OCI-LY7 (cell line): ENCODE measurements around the gene DTD2. TPM values are rescaled to one million over a fixed set of nuclear protein-coding genes. Genes with fewer than 3 reads are reported as not detected.

Source experiments
- BruUV-seq: library from RNA; stranded (reverse); fragments of 400-500 nt; replicated peaks from 2 replicates; lab custom pipeline; 2021; lab: Mats Ljungman, UMichigan
- CTCF ChIA-PET: fragments of 300-600 bp; sonication (Branson Sonifier 250); formaldehyde crosslinking; loops from one replicate; lab custom pipeline; 2022; ENCODE audit warnings: antibody characterized with exemption; ENCODE audit not compliant: unreplicated experiment; lab: Charles Lee
- POLR2A ChIA-PET: fragments of 300-600 bp; sonication (Branson Sonifier 250); formaldehyde crosslinking; loops from one replicate; lab custom pipeline; 2022; ENCODE audit warnings: antibody characterized with exemption; lab: Charles Lee
- DNase-seq: peaks from one replicate; pipeline ENCODE4 v3.0.0-alpha.2; 2015; ENCODE audit warnings: low spot score
- H2AFZ ChIP-seq: fragments of 200-600 bp; sonication (generic), shearing (Covaris generic); 2 replicates; pipeline ENCODE4 v1.6.1; 2014; ENCODE audit warnings: mild to moderate bottlenecking, antibody characterized with exemption, low read length, moderate library complexity
- H3K27ac ChIP-seq: fragments of 200-600 bp; sonication (generic); 2 replicates; pipeline ENCODE4 v1.5.1; 2014; ENCODE audit warnings: mixed run types, low read depth, mild to moderate bottlenecking, moderate library complexity, low read length, inconsistent platforms; ENCODE audit not compliant: poor library complexity, severe bottlenecking
- H3K36me3 ChIP-seq: fragments of 200-600 bp; sonication (generic); 2 replicates; pipeline ENCODE4 v1.6.1; 2014; ENCODE audit warnings: mild to moderate bottlenecking, antibody characterized with exemption, low read length, moderate library complexity, mixed read lengths; ENCODE audit not compliant: insufficient read depth
- H3K4me1 ChIP-seq: fragments of 200-600 bp; sonication (generic); 2 replicates; pipeline ENCODE4 v1.5.1; 2014; ENCODE audit warnings: mild to moderate bottlenecking, low read length; ENCODE audit not compliant: insufficient read depth, poor library complexity, severe bottlenecking
- H3K4me2 ChIP-seq: fragments of 200-600 bp; sonication (generic); 2 replicates; pipeline ENCODE4 v1.6.1; 2014; ENCODE audit warnings: mild to moderate bottlenecking, low read length
- H3K4me3 ChIP-seq: fragments of 200-600 bp; sonication (generic); 2 replicates; pipeline ENCODE4 v1.5.1; 2014; ENCODE audit warnings: mild to moderate bottlenecking, low read depth, low read length; ENCODE audit not compliant: poor library complexity, severe bottlenecking
- H3K79me2 ChIP-seq: fragments of 200-600 bp; sonication (generic); 2 replicates; pipeline ENCODE4 v1.6.1; 2016; ENCODE audit warnings: low read depth, mild to moderate bottlenecking, low read length, moderate library complexity, mixed read lengths; ENCODE audit not compliant: insufficient read depth
- H3K9me2 ChIP-seq: fragments of 200-600 bp; sonication (generic); 2 replicates; pipeline ENCODE4 v1.6.1; 2016; ENCODE audit warnings: mild to moderate bottlenecking, low read length, mixed read lengths; ENCODE audit not compliant: insufficient read depth
- H3K9me3 ChIP-seq: fragments of 200-600 bp; sonication (generic); 2 replicates; pipeline ENCODE4 v1.6.1; 2014; ENCODE audit warnings: mild to moderate bottlenecking, mixed run types, low read length, mixed read lengths
- H4K20me1 ChIP-seq: fragments of 200-600 bp; sonication (generic); 2 replicates; pipeline ENCODE4 v1.6.1; 2014; ENCODE audit warnings: mild to moderate bottlenecking, antibody characterized with exemption, low read length, moderate library complexity, mixed read lengths; ENCODE audit not compliant: insufficient read depth
- CTCF ChIP-seq: fragments of 200-600 bp; sonication (generic); conservative IDR thresholded peaks from 2 replicates; pipeline ENCODE4 v1.5.1; 2014; ENCODE audit warnings: mild to moderate bottlenecking, antibody characterized with exemption, low read length, moderate library complexity, mixed read lengths
- EZH2phosphoT487 ChIP-seq: fragments of 200-600 bp; sonication (generic); IDR thresholded peaks from 2 replicates; pipeline ENCODE4 v1.6.1; 2018; ENCODE audit warnings: low read depth, borderline replicate concordance, mild to moderate bottlenecking, mixed run types, antibody characterized with exemption, low read length, moderate library complexity, mixed read lengths
- intact Hi-C: fragments of 100-400 bp; cut with micrococcal nuclease; formaldehyde crosslinking; loops from one replicate; pipeline ENCODE4 v1.10.0; 2022; ENCODE audit not compliant: unreplicated experiment
- total RNA-seq, 2 experiments: library from RNA; depleted of rRNA in 1 of 2; stranded (reverse); fragments of >200 nt in 1 of 2; shearing (Covaris generic) in 1 of 2; gene quantifications; 2 replicates each; pipeline ENCODE4 v1.2.3, GENCODE V29; 2014 to 2022

The DTD2 gene
- total RNA-seq, 2 experiments from 2014 or later, result 29.2 to 48.9 TPM

- DNase-seq, result no peak
- H3K36me3 ChIP-seq, result no peaks in the 10 kb centered on the region
- no peak overlapping the region for H3K27ac ChIP-seq
- POLR2A ChIA-PET, result interaction anchor here (0.5 to 1.3 kb wide), 5 partner anchors 7 to 114 kb away, joined by 3 to 4 read pairs (median 3); partner anchors contain the start of genes DTD2 and HEATR5A
- H3K9me3 ChIP-seq, result no peaks in the 10 kb centered on the region
- H3K4me3 ChIP-seq, result no peak overlapping the region
- no peaks in the 10 kb centered on the region for H3K9me2 ChIP-seq
- no peak overlapping the region for H3K4me2 ChIP-seq
- no peak for TF ChIP-seq CTCF
- no peak overlapping the region for H2AFZ ChIP-seq
- H3K4me1 ChIP-seq, result no peaks in the 10 kb centered on the region
- intact Hi-C loops, result no loop called here
- BruUV-seq, result no TSS peak
- no peaks in the 10 kb centered on the region for H3K79me2 ChIP-seq
- CTCF ChIA-PET, result no interaction called here
- H4K20me1 ChIP-seq, result no peaks in the 10 kb centered on the region
Measured at GRCh38 chr14:31428011-31428410, 29.3 kb downstream of the DTD2 start.

GRCh38 chr14:31426663-31427062, 30.6 kb downstream of the DTD2 start:
- BruUV-seq, result no TSS peak
- Histone ChIP-seq H2AFZ (no peak overlapping the region), H3K9me2 (no peaks in the 10 kb centered on the region), H3K79me2 (no peaks in the 10 kb centered on the region), H3K9me3 (no peaks in the 10 kb centered on the region), H3K4me2 (no peak overlapping the region), H4K20me1 (no peaks in the 10 kb centered on the region), H3K27ac (no peak overlapping the region), H3K4me1 (no peaks in the 10 kb centered on the region), H3K4me3 (no peak overlapping the region), H3K36me3 (no peaks in the 10 kb centered on the region)
- ChIA-PET POLR2A (no interaction called here), CTCF (no interaction called here)
- DNase-seq, result no peak
- TF ChIP-seq EZH2phosphoT487 (no peak), CTCF (no peak)
- intact Hi-C loops, result no loop called here

- H3K4me3 ChIP-seq, result no peak overlapping the region
- no peak overlapping the region for H2AFZ ChIP-seq
- H3K4me2 ChIP-seq, result no peak overlapping the region
- no peak for TF ChIP-seq EZH2phosphoT487
- no peak for TF ChIP-seq CTCF
- no peak for DNase-seq
- no peaks in the 10 kb centered on the region for H3K9me2 ChIP-seq
- H4K20me1 ChIP-seq, result no peaks in the 10 kb centered on the region
- no peaks in the 10 kb centered on the region for H3K36me3 ChIP-seq
- ChIA-PET POLR2A (no interaction called here), CTCF (no interaction called here)
- H3K79me2 ChIP-seq, result no peaks in the 10 kb centered on the region
- intact Hi-C loops, result no loop called here
- BruUV-seq, result no TSS peak
- peaks cover 7% of the 10 kb centered on the region for H3K4me1 ChIP-seq
- no peak overlapping the region for H3K27ac ChIP-seq
- no peaks in the 10 kb centered on the region for H3K9me3 ChIP-seq
Measured at GRCh38 chr14:31425905-31426304, 31.4 kb downstream of the DTD2 start.
